NCI-H446 (cell line): Measurements from ENCODE around the gene MSANTD7.

Experiments used
- DNase-seq, 2 experiments: peaks; one replicate each; lab custom pipeline; 2025; lab: John Stamatoyannopoulos, UW

The MSANTD7 gene

DNA sequence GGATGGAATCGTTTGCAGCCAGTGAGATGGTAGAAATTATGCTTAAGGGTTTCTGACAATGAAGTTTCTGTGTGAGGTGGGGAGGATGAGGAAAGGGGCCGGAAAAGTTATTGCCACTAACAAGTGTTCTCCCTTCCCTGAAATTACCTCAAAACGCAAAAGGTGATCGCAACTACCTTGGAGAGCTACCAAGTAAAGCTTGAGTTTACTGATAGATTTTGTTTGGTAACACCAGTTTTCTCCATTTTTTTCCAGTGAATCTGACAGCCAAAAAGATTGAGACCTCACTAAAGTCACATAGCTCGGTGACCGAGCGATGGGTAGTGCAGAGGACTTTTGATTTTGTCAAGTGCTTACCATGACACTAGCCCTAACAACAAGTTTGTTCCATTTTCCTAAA lies 42.1 kb downstream of the MSANTD7 start:
- DNase-seq: peak in 1 of 2 experiments; percentile 2

DNA sequence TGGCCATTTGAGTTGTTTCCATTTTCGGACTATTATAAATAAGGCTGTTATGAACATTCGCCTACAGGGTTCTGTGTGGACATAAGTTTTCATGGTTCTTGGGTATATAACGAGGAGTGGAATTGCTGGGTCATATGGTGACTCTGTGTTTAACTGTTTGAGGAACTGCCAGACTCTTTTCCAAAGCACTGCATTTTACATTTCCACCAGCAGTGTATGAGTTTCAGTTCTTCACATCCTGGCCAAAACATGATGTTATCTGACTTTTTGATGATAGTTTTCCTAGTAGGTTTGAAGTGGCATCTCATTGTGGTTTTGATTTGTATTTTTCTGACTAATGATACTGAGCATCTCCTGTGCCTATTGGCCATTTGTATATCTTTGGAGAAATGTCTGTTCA lies 46.0 kb downstream of the MSANTD7 start:
- no peak for DNase-seq
